ENCODE results near the gene CTNNB1. TPM values are rescaled to one million over a fixed set of nuclear protein-coding genes. Genes with fewer than 3 reads are reported as not detected.

CTNNB1 gene
- polyA plus RNA-seq, 2 of the 4 experiments (the other 2 are of a cell fraction) = 147 to 242 TPM

DNA sequence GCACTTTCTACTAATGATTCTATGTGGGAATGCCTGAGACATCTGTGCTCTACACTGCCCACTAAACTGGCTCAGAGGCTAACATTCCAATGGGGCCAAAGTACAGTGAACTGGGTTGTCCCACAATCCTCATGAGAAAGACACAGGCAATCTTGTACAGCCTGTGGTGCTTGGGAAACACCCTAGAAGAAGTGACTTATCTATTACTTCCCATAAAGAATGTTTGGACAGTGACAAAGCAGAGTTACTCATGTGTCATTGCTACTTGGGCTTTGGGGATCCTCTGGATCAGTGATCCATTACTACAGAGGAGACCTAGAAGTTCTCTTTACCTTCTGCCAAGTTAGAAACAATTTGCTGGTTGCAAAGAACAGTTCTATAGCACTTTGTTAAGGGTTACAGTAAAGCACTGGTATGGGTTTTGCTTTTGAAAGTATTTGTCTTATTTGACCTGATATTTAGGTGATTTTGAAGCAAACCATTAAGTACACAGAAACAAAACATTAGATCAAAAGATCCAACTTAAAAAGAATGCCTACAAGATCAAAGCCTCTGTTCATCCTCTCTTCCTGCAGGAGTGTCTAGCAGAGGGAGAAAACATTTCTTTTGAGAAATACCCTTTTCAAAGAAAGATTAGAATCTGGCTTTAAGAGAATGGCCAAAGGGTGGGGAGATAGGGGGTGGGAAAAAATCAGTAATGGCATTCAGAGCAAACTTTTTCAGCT is 75.8 kb downstream of the CTNNB1 start (continued):
- no peak for TF ChIP-seq HEYL (CRISPR knock-in tag; IDR thresholded peaks at IDR 0.05)
- TF ChIP-seq MAFK (IDR thresholded peaks at IDR 0.05; ENCODE audit: partially characterized antibody) = peak; percentile 24
- peak; percentile 50 for TF ChIP-seq FOSL2 (IDR thresholded peaks at IDR 0.05)
- TF ChIP-seq FOSL2 (CRISPR knock-in tag; IDR thresholded peaks at IDR 0.05) = peak; percentile 49
- TF ChIP-seq, protein P1, sequence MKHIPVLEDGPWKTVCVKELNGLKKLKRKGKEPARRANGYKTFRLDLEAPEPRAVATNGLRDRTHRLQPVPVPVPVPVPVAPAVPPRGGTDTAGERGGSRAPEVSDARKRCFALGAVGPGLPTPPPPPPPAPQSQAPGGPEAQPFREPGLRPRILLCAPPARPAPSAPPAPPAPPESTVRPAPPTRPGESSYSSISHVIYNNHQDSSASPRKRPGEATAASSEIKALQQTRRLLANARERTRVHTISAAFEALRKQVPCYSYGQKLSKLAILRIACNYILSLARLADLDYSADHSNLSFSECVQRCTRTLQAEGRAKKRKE (CRISPR knock-in tag; IDR thresholded peaks at IDR 0.05; ENCODE audit: low read depth) = no peak
- TF ChIP-seq EP300 (IDR thresholded peaks at IDR 0.05) = peak; percentile 28 to 40; a peak in 1 of 5 replicates
- 0 out of 5 replicates have a peak, but pooled peaks of 1 of the 2 experiments have one; percentile 16 for TF ChIP-seq JUN (IDR thresholded peaks at IDR 0.05)
- TF ChIP-seq ZSCAN20 (CRISPR knock-in tag; IDR thresholded peaks at IDR 0.05) = no peak
- TF ChIP-seq RCOR1 (IDR thresholded peaks at IDR 0.05; ENCODE audit: low read depth, low read length) = no peak
- no peak for TF ChIP-seq HDAC2 (IDR thresholded peaks at IDR 0.05)

DNA sequence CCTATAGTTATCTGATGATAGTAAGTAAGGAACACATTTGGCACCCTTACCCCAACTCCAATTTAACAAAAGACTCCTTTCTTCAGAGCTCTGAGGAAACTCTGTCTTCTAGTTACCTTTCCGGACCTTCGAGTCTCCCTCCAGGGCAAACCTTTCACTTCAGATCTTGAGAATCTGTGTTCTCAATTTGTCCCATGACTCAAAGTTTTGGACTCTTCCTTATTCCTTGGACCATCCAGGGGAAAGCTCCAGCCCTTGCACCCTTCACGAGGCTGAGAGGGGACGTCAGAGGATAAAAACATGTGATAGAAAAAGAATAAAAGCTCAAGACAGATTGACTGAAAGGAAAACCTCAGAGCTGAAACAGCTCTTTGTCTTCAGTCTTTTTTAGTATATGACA is 76.9 kb downstream of the CTNNB1 start:
- no peak for TF ChIP-seq CHD4 (IDR thresholded peaks at IDR 0.05; ENCODE audit: borderline replicate concordance)
- TF ChIP-seq, protein P2, sequence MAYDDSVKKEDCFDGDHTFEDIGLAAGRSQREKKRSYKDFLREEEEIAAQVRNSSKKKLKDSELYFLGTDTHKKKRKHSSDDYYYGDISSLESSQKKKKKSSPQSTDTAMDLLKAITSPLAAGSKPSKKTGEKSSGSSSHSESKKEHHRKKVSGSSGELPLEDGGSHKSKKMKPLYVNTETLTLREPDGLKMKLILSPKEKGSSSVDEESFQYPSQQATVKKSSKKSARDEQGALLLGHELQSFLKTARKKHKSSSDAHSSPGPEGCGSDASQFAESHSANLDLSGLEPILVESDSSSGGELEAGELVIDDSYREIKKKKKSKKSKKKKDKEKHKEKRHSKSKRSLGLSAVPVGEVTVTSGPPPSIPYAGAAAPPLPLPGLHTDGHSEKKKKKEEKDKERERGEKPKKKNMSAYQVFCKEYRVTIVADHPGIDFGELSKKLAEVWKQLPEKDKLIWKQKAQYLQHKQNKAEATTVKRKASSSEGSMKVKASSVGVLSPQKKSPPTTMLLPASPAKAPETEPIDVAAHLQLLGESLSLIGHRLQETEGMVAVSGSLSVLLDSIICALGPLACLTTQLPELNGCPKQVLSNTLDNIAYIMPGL (CRISPR knock-in tag; IDR thresholded peaks at IDR 0.05; ENCODE audit: borderline replicate concordance) = no peak
- TF ChIP-seq ZC3H11A (IDR thresholded peaks at IDR 0.05) = no peak
- TF ChIP-seq HOXB13 (CRISPR knock-in tag; IDR thresholded peaks at IDR 0.05; ENCODE audit: low read depth) = no peak
- TF ChIP-seq MAZ (IDR thresholded peaks at IDR 0.05; ENCODE audit: borderline replicate concordance, low read depth, low read length) = no peak
- TF ChIP-seq ZSCAN20 (CRISPR knock-in tag; IDR thresholded peaks at IDR 0.05) = no peak
- TF ChIP-seq, protein P3, sequence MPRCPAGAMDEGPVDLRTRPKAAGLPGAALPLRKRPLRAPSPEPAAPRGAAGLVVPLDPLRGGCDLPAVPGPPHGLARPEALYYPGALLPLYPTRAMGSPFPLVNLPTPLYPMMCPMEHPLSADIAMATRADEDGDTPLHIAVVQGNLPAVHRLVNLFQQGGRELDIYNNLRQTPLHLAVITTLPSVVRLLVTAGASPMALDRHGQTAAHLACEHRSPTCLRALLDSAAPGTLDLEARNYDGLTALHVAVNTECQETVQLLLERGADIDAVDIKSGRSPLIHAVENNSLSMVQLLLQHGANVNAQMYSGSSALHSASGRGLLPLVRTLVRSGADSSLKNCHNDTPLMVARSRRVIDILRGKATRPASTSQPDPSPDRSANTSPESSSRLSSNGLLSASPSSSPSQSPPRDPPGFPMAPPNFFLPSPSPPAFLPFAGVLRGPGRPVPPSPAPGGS (IDR thresholded peaks at IDR 0.05) = no peak
- TF ChIP-seq CEBPB (IDR thresholded peaks at IDR 0.05) = no peak
- TF ChIP-seq JUNB (IDR thresholded peaks at IDR 0.05) = no peak
- TF ChIP-seq HOXB5 (CRISPR knock-in tag; IDR thresholded peaks at IDR 0.05) = no peak
- no peak for TF ChIP-seq ZNF302 (CRISPR knock-in tag; IDR thresholded peaks at IDR 0.05)
- no peak for TF ChIP-seq POLR2AphosphoS2 (conservative IDR thresholded peaks at IDR 0.05; ENCODE audit: low read length)
- no peak for TF ChIP-seq KDM5A (IDR thresholded peaks at IDR 0.05)
- TF ChIP-seq SREBF2 (IDR thresholded peaks at IDR 0.05) = no peak
- no peak for TF ChIP-seq NR3C1 (IDR thresholded peaks at IDR 0.05)
- TF ChIP-seq, protein P4, sequence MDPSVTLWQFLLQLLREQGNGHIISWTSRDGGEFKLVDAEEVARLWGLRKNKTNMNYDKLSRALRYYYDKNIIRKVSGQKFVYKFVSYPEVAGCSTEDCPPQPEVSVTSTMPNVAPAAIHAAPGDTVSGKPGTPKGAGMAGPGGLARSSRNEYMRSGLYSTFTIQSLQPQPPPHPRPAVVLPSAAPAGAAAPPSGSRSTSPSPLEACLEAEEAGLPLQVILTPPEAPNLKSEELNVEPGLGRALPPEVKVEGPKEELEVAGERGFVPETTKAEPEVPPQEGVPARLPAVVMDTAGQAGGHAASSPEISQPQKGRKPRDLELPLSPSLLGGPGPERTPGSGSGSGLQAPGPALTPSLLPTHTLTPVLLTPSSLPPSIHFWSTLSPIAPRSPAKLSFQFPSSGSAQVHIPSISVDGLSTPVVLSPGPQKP (IDR thresholded peaks at IDR 0.05; ENCODE audit: low read depth, low read length) = no peak
- no peak for TF ChIP-seq EHMT2 (IDR thresholded peaks at IDR 0.05; ENCODE audit: low read depth)
- TF ChIP-seq FOSL2 (IDR thresholded peaks at IDR 0.05) = no peak
- TF ChIP-seq FOSL2 (CRISPR knock-in tag; IDR thresholded peaks at IDR 0.05) = no peak
- TF ChIP-seq EP300 (IDR thresholded peaks at IDR 0.05) = no peak
- ChIA-PET CTCF (interaction anchor here (1.0 kb wide), 1 partner anchor 10 kb away, joined by 6 read pairs; no protein-coding TSS in a partner anchor), POLR2A (no interaction called here)
- 83% methylated on average over 4 of the region's 4 CpGs for WGBS (ENCODE audit: missing lambda C conversion rate)
- peak overlapping the region; percentile 72 to 76; a peak in 5 of 6 replicates for H3K27ac ChIP-seq
- no peak for FAIRE-seq
- no peak overlapping the region for H3K4me3 ChIP-seq
- peaks cover 23% of the 10 kb centered on the region; the same call in 2 of the 3 replicates for H3K4me1 ChIP-seq
- no peak overlapping the region for H3K4me2 ChIP-seq
- no peak for DNase-seq (ENCODE audit: low read depth in 1 of 2, low spot score in 1 of 2)
- no peak for ATAC-seq
- peaks cover 15% of the 10 kb centered on the region for H3K9me3 ChIP-seq

Measured in A549 (cell line).